IMR-90 (cell line): ENCODE measurements around the gene PHOX2A. TPM values are rescaled to one million over a fixed set of nuclear protein-coding genes. Genes with fewer than 3 reads are reported as not detected.

Source experiments
- ATAC-seq: fragments of 200-7000 bp; cut with Tn5 transposase; 2 replicates; pipeline ENCODE4 v1.9.1; 2020; ENCODE audit warnings: low read depth, mild to moderate bottlenecking, moderate library complexity
- BruUV-seq: library from RNA; stranded (reverse); fragments of 400-500 nt; replicated peaks from 2 replicates; lab custom pipeline; 2021; lab: Mats Ljungman, UMichigan
- CTCF ChIA-PET: fragments of 300-600 bp; formaldehyde crosslinking; extraction: SDS; loops from one replicate; lab custom pipeline; 2021; ENCODE audit warnings: antibody characterized with exemption; lab: Yijun Ruan, JAX
- POLR2A ChIA-PET: fragments of 300-600 bp; sonication (Branson Sonifier 250); formaldehyde crosslinking; loops from one replicate; lab custom pipeline; 2022; ENCODE audit warnings: antibody characterized with exemption; ENCODE audit not compliant: unreplicated experiment; lab: Charles Lee
- DNase-seq: peaks from one replicate; pipeline ENCODE4 v3.0.0; 2013
- H2AFZ ChIP-seq: replicated peaks from 2 replicates; pipeline ENCODE3; 2013; ENCODE audit warnings: low read length, mild to moderate bottlenecking; ENCODE audit not compliant: poor library complexity
- H2AK5ac ChIP-seq: 2 replicates; pipeline ENCODE4 v1.6.1; 2013; ENCODE audit warnings: low read depth, low read length, inconsistent platforms
- H2AK9ac ChIP-seq: replicated peaks from 2 replicates; pipeline ENCODE3; 2013; ENCODE audit warnings: mild to moderate bottlenecking, low read depth, low read length, moderate library complexity; ENCODE audit not compliant: poor library complexity
- H2BK120ac ChIP-seq: 2 replicates; pipeline ENCODE4 v1.6.1; 2013; ENCODE audit warnings: low read depth, low read length, inconsistent platforms
- H2BK15ac ChIP-seq: 3 replicates; pipeline ENCODE4 v1.6.1; 2013; ENCODE audit warnings: low read depth, low read length, inconsistent platforms
- H2BK20ac ChIP-seq: 2 replicates; pipeline ENCODE4 v1.6.1; 2013; ENCODE audit warnings: low read depth, mild to moderate bottlenecking, inconsistent platforms, low read length, moderate library complexity
- H2BK5ac ChIP-seq: 2 replicates; pipeline ENCODE4 v1.6.1; 2013; ENCODE audit warnings: mild to moderate bottlenecking, low read depth, low read length, inconsistent platforms; ENCODE audit not compliant: poor library complexity, severe bottlenecking
- H3K14ac ChIP-seq: replicated peaks from 2 replicates; pipeline ENCODE4 v1.6.1; 2013; ENCODE audit warnings: low read depth, low read length, inconsistent platforms
- H3K18ac ChIP-seq: 2 replicates; pipeline ENCODE4 v1.6.1; 2013; ENCODE audit warnings: low read depth, low read length, control low read depth
- H3K23ac ChIP-seq: 2 replicates; pipeline ENCODE4 v1.6.1; 2013; ENCODE audit warnings: low read depth, low read length, inconsistent platforms
- H3K27ac ChIP-seq: 2 replicates; pipeline ENCODE4 v1.5.1; 2013; ENCODE audit warnings: mild to moderate bottlenecking, control low read depth, low read length; ENCODE audit not compliant: insufficient read depth
- H3K27me3 ChIP-seq: 2 replicates; pipeline ENCODE4 v1.6.1; 2013; ENCODE audit warnings: low read length; ENCODE audit not compliant: control insufficient read depth, insufficient read depth
- H3K36me3 ChIP-seq: 2 replicates; pipeline ENCODE4 v1.6.1; 2013; ENCODE audit warnings: low read length, mixed read lengths; ENCODE audit not compliant: control insufficient read depth, insufficient read depth
- H3K4ac ChIP-seq: 2 replicates; pipeline ENCODE4 v1.6.1; 2013; ENCODE audit warnings: low read depth, low read length, inconsistent platforms
- H3K4me1 ChIP-seq: 2 replicates; pipeline ENCODE4 v1.6.1; 2013; ENCODE audit warnings: low read length, mixed read lengths; ENCODE audit not compliant: control insufficient read depth, insufficient read depth
- H3K4me2 ChIP-seq: 2 replicates; pipeline ENCODE4 v1.6.1; 2013; ENCODE audit warnings: low read depth, mild to moderate bottlenecking, control low read depth, low read length, moderate library complexity
- H3K4me3 ChIP-seq: 2 replicates; pipeline ENCODE4 v1.5.1; 2013; ENCODE audit warnings: low read depth, mild to moderate bottlenecking, control low read depth, low read length, moderate library complexity; ENCODE audit not compliant: insufficient read depth
- H3K56ac ChIP-seq: 2 replicates; pipeline ENCODE4 v1.6.1; 2013; ENCODE audit warnings: low read length, inconsistent platforms; ENCODE audit not compliant: insufficient read depth; ENCODE audit errors: extremely low read depth
- H3K79me1 ChIP-seq, 2 experiments: 2 replicates each; pipeline ENCODE4 v1.6.1; 2013; ENCODE audit warnings: low read length in 2 of 2, inconsistent platforms in 1 of 2, low read depth in 1 of 2
- H3K9ac ChIP-seq: 2 replicates; pipeline ENCODE4 v1.6.1; 2013; ENCODE audit warnings: low read depth, low read length, control low read depth
- H3K9me1 ChIP-seq: 2 replicates; pipeline ENCODE4 v1.6.1; 2013; ENCODE audit warnings: low read length, inconsistent platforms; ENCODE audit not compliant: insufficient read depth
- H3K9me3 ChIP-seq: 2 replicates; pipeline ENCODE4 v1.6.1; 2013; ENCODE audit warnings: low read length; ENCODE audit not compliant: control insufficient read depth, insufficient read depth
- H4K20me1 ChIP-seq: 2 replicates; pipeline ENCODE4 v1.6.1; 2013; ENCODE audit warnings: low read length, inconsistent platforms; ENCODE audit not compliant: insufficient read depth
- H4K5ac ChIP-seq: 2 replicates; pipeline ENCODE4 v1.6.1; 2013; ENCODE audit warnings: mild to moderate bottlenecking, low read depth, low read length, control low read depth
- H4K8ac ChIP-seq, 2 experiments: 2 replicates each; pipeline ENCODE4 v1.6.1; 2013; ENCODE audit warnings: low read depth in 2 of 2, low read length in 2 of 2, control low read depth in 1 of 2, inconsistent platforms in 1 of 2
- H4K91ac ChIP-seq: 2 replicates; pipeline ENCODE4 v1.6.1; 2013; ENCODE audit warnings: low read depth, low read length, inconsistent platforms; ENCODE audit not compliant: insufficient read depth
- CEBPB ChIP-seq: IDR thresholded peaks from 2 replicates; pipeline ENCODE4 v1.6.1; 2012; ENCODE audit warnings: low read depth, low read length, improper control_type of control experiment
- MAFK ChIP-seq: IDR thresholded peaks from 2 replicates; pipeline ENCODE4 v1.6.1; 2012; ENCODE audit warnings: low read depth, low read length, improper control_type of control experiment
- RAD21 ChIP-seq: IDR thresholded peaks from 2 replicates; pipeline ENCODE4 v1.6.1; 2012; ENCODE audit warnings: low read length, improper control_type of control experiment
- SMC3 ChIP-seq: fragments of 150-350 bp; IDR thresholded peaks from 2 replicates; pipeline ENCODE4 v1.6.1; 2016; ENCODE audit warnings: low read depth, mild to moderate bottlenecking, antibody characterized with exemption, low read length, moderate library complexity
- WGBS, 2 experiments: methylation state at CpG; one replicate each; pipeline versions ENCODE4 v1.1.5 to v1.1.7; 2013; ENCODE audit warnings: missing lambda C conversion rate in 2 of 2; ENCODE audit not compliant: insufficient read length in 1 of 2; ENCODE audit errors: extremely low coverage in 2 of 2; 5-methylcytosine and 5-hydroxymethylcytosine counted together
- dilution Hi-C: fragments of 300-500 bp; cut with HindIII; formaldehyde crosslinking; loops from one replicate; pipeline ENCODE4 v1.14.3; 2018; ENCODE audit warnings: low sequenced_read_pairs; ENCODE audit not compliant: unreplicated experiment
- in situ Hi-C: fragments of 300-500 bp; cut with MboI; formaldehyde crosslinking; loops from 3 replicates; pipeline ENCODE4 v1.14.3; 2019; ENCODE audit warnings: low sequenced_read_pairs, inconsistent platforms, mixed read lengths
- intact Hi-C: fragments of 100-400 bp; cut with micrococcal nuclease; formaldehyde crosslinking; loops from 2 replicates; pipeline ENCODE4 v1.10.0; 2022
- polyA plus RNA-seq, 3 experiments: library from polyadenylated mRNA; depleted of rRNA; stranded (reverse); fragments of >200 nt; gene quantifications; 2 replicates each; pipeline ENCODE4 v1.2.3, GENCODE V29; 2012; ENCODE audit warnings: low replicate concordance in 1 of 3
- total RNA-seq: library from RNA; depleted of rRNA; stranded (reverse); fragments of >200 nt; gene quantifications from 2 replicates; pipeline ENCODE4 v1.2.3, GENCODE V29; 2012
- TF ChIP-seq, protein P1 (sequence below): fragments of 150-350 bp; IDR thresholded peaks from 2 replicates; pipeline ENCODE4 v1.6.1; 2017; ENCODE audit warnings: mild to moderate bottlenecking, antibody characterized with exemption, low read length, low read depth

PHOX2A gene
- total and polyA plus RNA-seq, 2 of the 4 experiments (the other 2 are of a cell fraction), result not detected

DNA sequence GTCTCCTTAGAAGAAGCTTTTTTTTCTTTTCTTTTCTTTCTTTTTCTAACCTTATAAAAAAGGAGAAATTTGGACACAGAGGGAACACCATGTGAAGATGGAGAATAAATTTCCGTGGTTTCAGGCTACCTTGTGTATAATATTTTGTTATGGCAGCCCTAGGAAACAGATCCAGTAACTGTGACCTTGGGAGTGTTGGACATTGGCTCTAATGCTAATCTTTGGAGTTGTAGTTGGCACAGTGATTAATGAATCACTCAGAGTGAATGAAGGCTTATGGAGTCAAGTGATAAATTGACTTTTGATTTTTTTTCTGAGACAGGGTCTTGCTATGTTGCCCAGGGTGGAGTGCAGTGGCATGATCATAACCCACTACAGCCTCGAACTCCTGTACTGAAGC, 15.5 kb upstream of the PHOX2A start:
- H3K14ac ChIP-seq, result no peak overlapping the region
- no peak overlapping the region for H4K91ac ChIP-seq
- ATAC-seq (no peak), DNase-seq (no peak)
- H3K9me1 ChIP-seq, result no peaks in the 10 kb centered on the region
- no peak overlapping the region for H3K27ac ChIP-seq
- no peak overlapping the region for H3K4me3 ChIP-seq
- H3K56ac ChIP-seq, result no peak overlapping the region
- dilution Hi-C loops, result no loop called here
- H2BK20ac ChIP-seq, result no peak overlapping the region
- H4K20me1 ChIP-seq, result no peaks in the 10 kb centered on the region
- CTCF ChIA-PET, result no interaction called here
- WGBS, 2 experiments, result no CpG with 5 or more reads among the region's 2 CpGs
- TF ChIP-seq CEBPB, result no peak
- no peak for TF ChIP-seq RAD21
- TF ChIP-seq, protein P1, sequence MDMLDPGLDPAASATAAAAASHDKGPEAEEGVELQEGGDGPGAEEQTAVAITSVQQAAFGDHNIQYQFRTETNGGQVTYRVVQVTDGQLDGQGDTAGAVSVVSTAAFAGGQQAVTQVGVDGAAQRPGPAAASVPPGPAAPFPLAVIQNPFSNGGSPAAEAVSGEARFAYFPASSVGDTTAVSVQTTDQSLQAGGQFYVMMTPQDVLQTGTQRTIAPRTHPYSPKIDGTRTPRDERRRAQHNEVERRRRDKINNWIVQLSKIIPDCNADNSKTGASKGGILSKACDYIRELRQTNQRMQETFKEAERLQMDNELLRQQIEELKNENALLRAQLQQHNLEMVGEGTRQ, result no peak
- TF ChIP-seq MAFK, result no peak
- TF ChIP-seq SMC3, result no peak
- no peak overlapping the region for H2AFZ ChIP-seq
- H3K27me3 ChIP-seq, result peaks cover 29% of the 10 kb centered on the region
- no peaks in the 10 kb centered on the region for H3K36me3 ChIP-seq
- no peak overlapping the region for H2AK9ac ChIP-seq
- no peak overlapping the region for H3K9ac ChIP-seq
- H3K4me2 ChIP-seq, result no peak overlapping the region
- intact Hi-C loops, result no loop called here
- H3K4ac ChIP-seq, result no peak overlapping the region
- no TSS peak for BruUV-seq
- in situ Hi-C loops, result no loop called here
- no peak overlapping the region for H4K5ac ChIP-seq
- no peaks in the 10 kb centered on the region for H3K9me3 ChIP-seq
- no peaks in the 10 kb centered on the region for H3K79me1 ChIP-seq
- H2BK15ac ChIP-seq, result no peak overlapping the region
- H2AK5ac ChIP-seq, result no peak overlapping the region
- no peak overlapping the region for H2BK5ac ChIP-seq
- POLR2A ChIA-PET, result no interaction called here
- H4K8ac ChIP-seq, result no peak overlapping the region
- H2BK120ac ChIP-seq, result no peak overlapping the region
- H3K4me1 ChIP-seq, result no peaks in the 10 kb centered on the region; the same call in 1 of the 2 replicates
- H3K23ac ChIP-seq, result no peak overlapping the region
- no peak overlapping the region for H3K18ac ChIP-seq
